Adipocyte (in vitro differentiated cells): ENCODE data around the gene SNUPN.
"Not testable (repeated sequence)": the region's sequence is repeated elsewhere in the genome, so short reads cannot be mapped to it uniquely, and the experiment has no call there.

Source experiments
- DNase-seq: peaks from one replicate; pipeline ENCODE4 v3.0.0-alpha.2; 2015; ENCODE audit warnings: low read depth
- H3K27me3 ChIP-seq: replicated peaks from 2 replicates; pipeline ENCODE4 v1.7.0; 2013; ENCODE audit warnings: mild to moderate bottlenecking, low read length, moderate library complexity; ENCODE audit not compliant: control insufficient read depth, insufficient read depth
- H3K36me3 ChIP-seq: 2 replicates; pipeline ENCODE4 v1.7.0; 2013; ENCODE audit warnings: low read length, mild to moderate bottlenecking, moderate library complexity; ENCODE audit not compliant: control insufficient read depth, insufficient read depth, severe bottlenecking
- H3K4me1 ChIP-seq: 2 replicates; pipeline ENCODE4 v1.7.0; 2013; ENCODE audit warnings: mild to moderate bottlenecking, low read length, moderate library complexity; ENCODE audit not compliant: control insufficient read depth, insufficient read depth
- H3K4me3 ChIP-seq: 2 replicates; pipeline ENCODE4 v1.7.0; 2013; ENCODE audit warnings: mild to moderate bottlenecking, low read length, moderate library complexity
- H3K9ac ChIP-seq: 2 replicates; pipeline ENCODE4 v1.7.0; 2013; ENCODE audit warnings: mild to moderate bottlenecking, low read length, moderate library complexity
- H3K9me3 ChIP-seq: 2 replicates; pipeline ENCODE4 v1.7.0; 2013; ENCODE audit warnings: mild to moderate bottlenecking, low read length, moderate library complexity; ENCODE audit not compliant: control insufficient read depth

Gene SNUPN

DNA sequence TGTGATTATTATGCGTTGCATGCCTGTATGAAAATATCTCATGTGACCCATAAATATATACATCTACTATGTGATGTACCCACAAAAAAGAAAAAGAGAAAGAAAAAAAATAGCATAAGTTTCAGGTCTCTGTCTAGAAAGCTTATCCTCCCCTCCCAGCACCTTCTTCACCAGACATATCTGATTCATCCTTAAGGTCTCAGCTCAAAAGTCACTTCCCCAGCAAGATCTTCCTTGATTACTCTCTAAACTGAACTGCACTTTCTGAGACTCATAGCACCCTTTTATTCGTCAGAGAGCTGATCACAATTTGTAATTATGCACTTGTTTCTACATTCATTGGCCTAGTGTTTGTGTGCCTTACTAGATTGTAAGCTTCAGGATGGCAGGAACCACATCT, 35.3 kb downstream of the SNUPN start:
- Histone ChIP-seq H3K27me3 (no peaks in the 10 kb centered on the region), H3K9ac (no peak overlapping the region), H3K4me3 (no peak overlapping the region), H3K36me3 (peaks cover 21% of the 10 kb centered on the region), H3K4me1 (no peaks in the 10 kb centered on the region), H3K9me3 (no peaks in the 10 kb centered on the region)
- no peak for DNase-seq

DNA sequence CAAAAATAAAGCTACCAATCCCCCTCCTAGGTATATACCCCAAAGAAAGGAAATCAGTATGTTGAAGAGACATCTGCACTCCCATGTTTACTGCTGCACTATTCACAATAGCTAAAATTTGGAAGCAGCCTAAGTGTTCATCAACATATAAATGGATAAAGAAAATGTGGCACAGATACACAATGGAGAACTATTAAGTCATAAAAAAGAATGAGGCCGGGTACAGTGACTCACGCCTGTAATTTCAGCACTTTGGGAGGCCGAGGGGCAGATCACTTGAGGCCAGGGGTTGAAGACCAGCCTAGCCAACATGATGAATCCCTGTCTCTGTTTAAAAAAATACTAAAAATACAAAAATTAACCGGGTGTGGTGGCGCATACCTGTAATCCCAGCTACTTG, 36.5 kb downstream of the SNUPN start:
- peaks cover 3% of the 10 kb centered on the region for H3K4me1 ChIP-seq
- H3K4me3 ChIP-seq: no peak overlapping the region
- no peaks in the 10 kb centered on the region for H3K9me3 ChIP-seq
- no peak for DNase-seq
- H3K36me3 ChIP-seq: peaks cover 17% of the 10 kb centered on the region
- H3K27me3 ChIP-seq: no peaks in the 10 kb centered on the region
- H3K9ac ChIP-seq: no peak overlapping the region

DNA sequence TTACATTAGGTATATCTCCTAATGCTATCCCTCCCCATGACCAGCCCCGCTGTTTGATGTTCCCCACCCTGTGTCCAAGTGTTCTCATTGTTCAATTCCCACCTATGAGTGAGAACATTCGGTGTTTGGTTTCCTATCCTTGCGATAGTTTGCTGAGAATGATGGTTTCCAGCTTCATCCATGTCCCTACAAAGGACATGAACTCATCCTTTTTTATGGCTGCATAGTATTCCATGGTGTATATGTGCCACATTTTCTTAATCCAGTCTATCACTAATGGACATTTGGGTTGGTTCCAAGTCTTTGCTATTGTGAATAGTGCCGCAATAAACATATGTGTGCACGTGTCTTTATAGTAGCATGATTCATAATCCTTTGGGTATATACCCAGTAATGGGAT, 39.1 kb downstream of the SNUPN start:
- not testable (repeated sequence) for H3K27me3 ChIP-seq, H3K9ac ChIP-seq, H3K4me3 ChIP-seq, H3K9me3 ChIP-seq, DNase-seq, H3K4me1 ChIP-seq, H3K36me3 ChIP-seq

DNA sequence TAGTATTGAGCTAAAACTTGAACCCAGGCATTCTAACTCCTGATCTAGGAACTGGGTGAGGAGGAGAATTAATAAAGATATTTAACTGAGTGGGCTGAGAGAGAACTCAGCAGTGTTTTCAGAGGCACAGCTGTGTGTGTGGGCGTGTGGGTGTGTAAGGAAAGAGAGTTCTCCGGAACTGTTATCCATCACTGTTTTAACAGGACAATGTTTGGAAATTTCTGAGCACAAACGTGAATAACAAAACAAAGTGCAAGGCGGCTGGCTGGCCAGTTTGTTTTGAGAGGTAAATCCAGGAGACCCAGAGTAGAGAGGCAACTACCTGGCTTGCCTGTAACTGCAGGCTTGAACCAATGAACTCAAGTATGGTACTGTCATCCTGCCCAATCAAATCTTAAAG, 41.4 kb downstream of the SNUPN start:
- Histone ChIP-seq H3K27me3 (no peaks in the 10 kb centered on the region), H3K4me3 (no peak overlapping the region)
- DNase-seq: no peak

DNA sequence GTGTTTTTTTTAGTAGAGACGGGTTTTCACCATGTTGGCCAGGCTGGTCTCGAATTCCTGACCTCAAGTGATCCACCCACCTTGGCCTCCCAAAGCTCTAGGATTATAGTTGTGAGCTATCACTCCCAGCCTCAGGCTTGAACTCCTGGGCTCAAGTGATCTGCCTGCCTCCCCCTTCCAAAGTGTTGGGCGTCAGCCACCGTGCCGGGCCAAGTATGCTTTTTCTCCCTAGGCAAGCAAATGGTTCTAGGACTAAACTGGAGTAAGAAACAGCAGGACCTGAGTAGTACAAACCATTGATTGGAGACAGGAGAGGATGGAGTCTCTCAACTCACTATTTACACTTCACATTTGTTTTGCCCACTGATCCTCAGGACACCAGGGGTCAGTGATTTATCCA, 41.8 kb downstream of the SNUPN start:
- Histone ChIP-seq H3K4me3 (no peak overlapping the region), H3K9ac (peak overlapping the region; percentile 30), H3K36me3 (peaks cover 4% of the 10 kb centered on the region), H3K9me3 (no peaks in the 10 kb centered on the region), H3K4me1 (peaks cover 12% of the 10 kb centered on the region), H3K27me3 (no peaks in the 10 kb centered on the region)
- no peak for DNase-seq

More for the DNA sequence above, 41.4 kb downstream of the SNUPN start:
- H3K36me3 ChIP-seq: peaks cover 4% of the 10 kb centered on the region
- peaks cover 12% of the 10 kb centered on the region for H3K4me1 ChIP-seq
- H3K9me3 ChIP-seq: no peaks in the 10 kb centered on the region
- H3K9ac ChIP-seq: peak overlapping the region; percentile 30

DNA sequence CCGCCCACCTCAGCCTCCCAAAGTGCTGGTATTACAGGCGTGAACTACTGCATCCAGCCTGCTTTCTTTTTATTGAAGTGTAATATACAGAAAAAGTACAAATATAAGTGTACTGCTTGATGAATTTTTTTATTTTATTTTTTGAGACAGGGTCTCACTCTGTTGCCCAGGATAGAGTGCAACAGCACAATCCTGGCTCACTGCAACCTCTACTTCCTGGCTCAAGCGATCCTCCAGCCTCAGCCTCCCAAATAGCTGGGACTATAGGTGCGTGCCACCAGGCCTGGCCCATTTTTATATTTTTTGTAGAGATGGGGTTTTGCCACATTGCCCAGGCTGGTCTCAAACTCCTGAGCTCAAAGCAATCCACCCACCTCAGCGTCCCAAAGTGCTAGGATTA, 42.6 kb downstream of the SNUPN start:
- H3K9ac ChIP-seq, H3K36me3 ChIP-seq, H3K27me3 ChIP-seq, H3K9me3 ChIP-seq, DNase-seq, H3K4me3 ChIP-seq: not testable (repeated sequence)
- peaks cover 12% of the 10 kb centered on the region for H3K4me1 ChIP-seq

DNA sequence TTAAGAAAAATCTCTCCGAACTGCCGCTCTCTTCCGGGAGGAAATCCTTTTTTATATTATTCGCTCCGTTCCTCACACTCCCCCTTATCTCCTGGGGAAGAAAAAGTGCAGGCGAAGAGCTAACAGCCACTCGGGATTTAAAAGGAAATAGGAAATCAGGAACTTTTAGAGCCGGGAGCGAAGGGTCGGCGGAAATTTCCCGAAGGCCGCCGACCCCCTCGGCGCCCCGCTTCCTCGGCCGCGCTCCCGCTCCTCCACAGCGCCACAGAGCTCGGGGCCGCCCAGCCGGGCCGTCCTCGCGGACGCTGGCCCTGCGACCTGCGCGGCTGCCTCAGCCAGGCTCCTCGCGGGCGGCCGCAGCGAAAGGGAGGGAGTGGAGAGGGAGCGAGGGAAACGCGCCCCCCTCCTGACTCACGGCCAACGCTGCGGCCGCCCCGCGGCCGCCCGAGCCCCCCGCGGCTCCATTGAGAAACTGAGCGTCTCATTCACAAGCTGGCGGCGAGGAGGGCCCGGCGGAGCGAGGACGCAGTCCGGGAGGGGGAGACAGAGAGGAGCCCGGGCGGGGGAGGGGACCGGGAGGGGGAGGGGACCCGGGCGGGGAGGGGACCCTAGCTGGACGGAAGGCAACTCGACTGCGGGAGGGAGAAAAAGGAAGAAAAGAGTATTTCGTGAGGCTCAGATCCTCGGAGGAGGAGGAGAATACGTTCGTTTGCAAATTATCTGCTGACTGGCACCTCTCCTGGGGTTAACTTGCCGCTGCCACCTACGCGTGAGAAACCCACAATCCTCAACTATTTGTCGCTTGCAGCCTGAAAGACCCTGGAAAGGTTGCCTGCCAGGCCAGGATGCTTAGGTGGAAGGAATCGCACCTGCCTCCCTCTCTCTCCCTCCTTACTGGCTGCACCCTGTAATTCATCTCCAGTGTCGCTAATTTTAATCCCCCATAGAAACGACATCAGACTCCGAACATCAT, 46.3 kb downstream of the SNUPN start, which contains the start of gene PTPN9:
Gene PTPN9, minus strand, starts transcription at position 368 of the 973 bp plus-strand sequence. CDS start 539 bp downstream, outside the sequence.
- H3K27me3 ChIP-seq: no peaks in the 10 kb centered on the region
- no peaks in the 10 kb centered on the region for H3K9me3 ChIP-seq
- no peaks in the 10 kb centered on the region for H3K36me3 ChIP-seq
- DNase-seq: peak; percentile 95
- H3K4me1 ChIP-seq: peaks cover 19% of the 10 kb centered on the region
- H3K9ac ChIP-seq: peak within 1 kb of the TSS; percentile 96
- H3K4me3 ChIP-seq: peak within 1 kb of the TSS; percentile 92

DNA sequence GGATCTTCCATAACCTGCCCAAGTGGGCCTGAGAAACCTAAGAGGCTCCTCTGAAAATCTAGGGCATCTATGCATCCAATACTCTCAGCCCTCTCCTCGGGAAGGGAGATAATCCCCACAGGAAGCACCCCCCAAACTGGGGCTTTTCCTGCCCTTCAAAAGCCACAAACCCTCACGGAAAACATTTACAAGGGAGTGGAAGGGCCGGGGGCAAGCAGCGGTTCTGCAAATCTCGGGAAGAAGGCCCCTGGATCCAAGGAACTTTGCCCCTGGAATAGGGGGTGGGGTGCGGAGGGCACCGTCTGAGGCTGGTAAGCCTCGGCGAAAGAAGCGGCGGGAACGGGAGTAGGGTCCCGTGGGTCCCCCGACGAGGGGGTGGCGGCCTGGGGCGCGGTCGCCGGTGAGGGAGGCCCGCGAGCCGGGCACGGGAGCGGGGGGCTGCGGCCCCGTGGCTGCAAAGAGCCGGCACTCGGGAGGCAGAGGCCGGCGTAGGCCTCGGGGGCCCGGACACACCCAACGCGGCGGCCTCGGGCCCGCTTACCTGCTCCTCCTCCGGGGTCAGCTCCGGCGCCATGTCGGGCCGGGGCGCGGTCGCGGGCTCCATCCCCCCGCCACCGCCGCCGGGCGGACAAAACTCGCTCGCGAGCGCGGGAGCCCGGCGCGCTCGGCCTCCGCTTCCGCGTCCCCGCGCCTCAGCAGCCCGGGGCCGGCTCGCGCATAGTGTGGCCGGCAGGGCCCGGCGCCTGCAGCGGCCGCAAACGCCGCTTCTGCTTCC, 47.2 kb downstream of the SNUPN start:
- peak; percentile 73 for DNase-seq
- H3K9ac ChIP-seq: peak overlapping the region; percentile 96
- peak overlapping the region; percentile 92 for H3K4me3 ChIP-seq
- peaks cover 3% of the 10 kb centered on the region for H3K36me3 ChIP-seq
- H3K4me1 ChIP-seq: peaks cover 16% of the 10 kb centered on the region
- no peaks in the 10 kb centered on the region for H3K27me3 ChIP-seq
- no peaks in the 10 kb centered on the region for H3K9me3 ChIP-seq

DNA sequence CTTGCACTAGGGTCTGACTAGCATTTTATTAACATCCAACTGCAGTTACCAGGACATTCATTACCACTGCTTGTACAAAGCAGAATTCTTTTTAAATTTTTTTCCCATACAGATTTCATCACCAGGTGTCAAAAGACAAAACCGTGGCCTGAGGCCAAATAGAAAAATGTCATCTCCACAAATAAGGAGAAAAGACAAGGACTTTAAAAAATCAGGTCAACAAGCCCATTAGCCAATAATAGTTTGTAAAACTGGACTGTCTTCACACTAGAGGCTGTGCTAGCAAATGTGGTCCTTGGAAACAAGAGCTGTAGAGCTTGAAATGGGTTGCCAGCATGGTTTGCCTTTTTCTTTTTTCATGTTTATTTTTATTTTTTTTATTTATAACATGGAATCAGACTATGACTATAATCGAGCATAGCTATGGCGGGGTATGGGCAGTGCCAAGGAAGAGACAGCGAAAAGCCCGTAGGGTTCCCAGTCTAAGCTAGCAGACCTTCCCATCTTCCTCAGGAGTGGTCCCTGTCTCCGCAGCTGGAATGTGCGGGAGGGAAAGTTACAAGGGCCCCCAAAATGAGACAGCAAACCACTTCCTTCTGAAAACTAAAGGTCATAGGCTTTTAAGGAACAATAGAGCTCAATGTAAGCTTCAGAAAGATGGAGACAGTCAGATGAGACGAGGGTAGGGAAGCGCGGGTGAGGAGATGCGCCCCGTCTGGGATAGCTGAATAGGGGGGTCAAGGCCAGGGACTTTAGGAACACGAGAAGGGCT, 47.9 kb downstream of the SNUPN start:
- H3K9me3 ChIP-seq: no peaks in the 10 kb centered on the region
- DNase-seq: peak; percentile 59
- H3K36me3 ChIP-seq: peaks cover 3% of the 10 kb centered on the region

DNA sequence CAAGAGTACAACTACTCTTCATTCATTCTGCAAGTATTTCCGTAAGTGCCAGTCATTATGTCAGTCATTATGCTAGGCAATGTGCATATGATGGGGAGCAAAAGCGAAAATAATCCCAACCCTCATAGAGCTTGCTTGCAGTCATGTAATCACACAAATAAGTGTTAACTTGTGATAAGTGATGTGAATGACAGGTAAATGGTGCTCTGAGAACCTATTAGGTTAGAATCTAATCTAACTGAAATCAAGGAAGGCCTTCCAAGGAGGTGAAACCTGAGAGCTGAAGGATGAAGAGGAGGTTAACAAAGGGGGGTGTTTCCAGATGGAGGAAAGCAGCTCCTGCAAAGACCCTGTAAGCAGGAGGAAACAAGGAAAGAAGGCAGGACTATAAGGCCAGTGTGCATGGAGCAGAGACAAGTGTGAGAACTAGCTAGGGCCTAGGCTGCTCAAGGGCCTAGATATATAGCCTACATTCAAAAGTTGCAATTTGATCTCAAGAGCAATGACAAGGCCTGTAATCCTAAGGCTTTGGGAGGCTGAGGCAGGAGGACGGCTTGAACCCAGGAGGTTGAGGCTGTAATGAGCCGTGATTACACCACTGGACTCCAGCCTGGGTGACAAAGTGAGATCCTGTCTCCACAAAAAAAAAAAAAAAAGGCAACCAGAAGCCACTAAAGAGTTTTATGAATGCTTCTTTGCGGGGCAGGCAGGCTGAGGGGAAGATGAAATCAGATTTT, 51.7 kb downstream of the SNUPN start:
- peaks cover 3% of the 10 kb centered on the region for H3K36me3 ChIP-seq
- DNase-seq: no peak
- H3K27me3 ChIP-seq: no peaks in the 10 kb centered on the region
- no peak overlapping the region for H3K9ac ChIP-seq
- no peak overlapping the region for H3K4me3 ChIP-seq
- no peaks in the 10 kb centered on the region for H3K9me3 ChIP-seq
- peaks cover 28% of the 10 kb centered on the region for H3K4me1 ChIP-seq

More for the DNA sequence above, 47.9 kb downstream of the SNUPN start:
- Histone ChIP-seq H3K4me1 (peaks cover 24% of the 10 kb centered on the region), H3K9ac (peak overlapping the region; percentile 96), H3K4me3 (peak overlapping the region; percentile 92), H3K27me3 (no peaks in the 10 kb centered on the region)
